SJCRH30 (cell line): ENCODE results near the gene TPSD1. TPM values are rescaled to one million over a fixed set of nuclear protein-coding genes. Genes with fewer than 3 reads are reported as not detected.

Experiments used
- DNase-seq, 2 experiments: peaks; one replicate each; pipeline ENCODE4 v3.0.0-alpha.2; 2015 to 2020
- H3K27ac ChIP-seq: fragments of 250-450 bp; sonication (Bioruptor Pico); 2 replicates; pipeline ENCODE4 v1.5.1; 2020; ENCODE audit warnings: mild to moderate bottlenecking, moderate library complexity
- H3K27me3 ChIP-seq: fragments of 250-450 bp; sonication (Bioruptor Pico); 2 replicates; pipeline ENCODE4 v1.5.1; 2020; ENCODE audit warnings: mild to moderate bottlenecking, moderate library complexity
- H3K36me3 ChIP-seq: fragments of 250-450 bp; sonication (Bioruptor Pico); 2 replicates; pipeline ENCODE4 v1.5.1; 2020; ENCODE audit warnings: mild to moderate bottlenecking, moderate library complexity
- H3K4me1 ChIP-seq: fragments of 250-450 bp; sonication (Bioruptor Pico); 2 replicates; pipeline ENCODE4 v1.5.1; 2020; ENCODE audit warnings: mild to moderate bottlenecking, moderate library complexity
- H3K4me3 ChIP-seq: fragments of 250-450 bp; sonication (Bioruptor Pico); 2 replicates; pipeline ENCODE4 v1.5.1; 2020; ENCODE audit warnings: mild to moderate bottlenecking, moderate library complexity
- H3K9me3 ChIP-seq: fragments of 250-450 bp; sonication (Bioruptor Pico); replicated peaks from 2 replicates; pipeline ENCODE4 v1.5.1; 2020; ENCODE audit warnings: mild to moderate bottlenecking, moderate library complexity
- total RNA-seq: library from RNA; depleted of rRNA; stranded (reverse); fragments of >200 nt; shearing (Covaris generic); gene quantifications from 2 replicates; pipeline ENCODE4 v1.2.3, GENCODE V29; 2014

TPSD1 gene
- total RNA-seq, 1 experiment from 2014 or later: not detected

- Histone ChIP-seq H3K27me3 (peaks cover 9% of the 10 kb centered on the region; the same call in 1 of the 2 replicates), H3K4me3 (no peak overlapping the region), H3K4me1 (no peaks in the 10 kb centered on the region), H3K9me3 (no peaks in the 10 kb centered on the region), H3K27ac (no peak overlapping the region), H3K36me3 (no peaks in the 10 kb centered on the region)
- no peak for DNase-seq
Observed at GRCh38 chr16:1216681-1217400, 39.0 kb upstream of the TPSD1 start.

GRCh38 chr16:1217526-1217925 lies 38.3 kb upstream of the TPSD1 start:
- Histone ChIP-seq H3K27ac (no peak overlapping the region), H3K4me3 (no peak overlapping the region), H3K36me3 (no peaks in the 10 kb centered on the region), H3K9me3 (no peaks in the 10 kb centered on the region), H3K4me1 (no peaks in the 10 kb centered on the region), H3K27me3 (peaks cover 14% of the 10 kb centered on the region)
- no peak for DNase-seq

GRCh38 chr16:1218061-1218929 lies 37.6 kb upstream of the TPSD1 start:
- Histone ChIP-seq H3K27ac (no peak overlapping the region), H3K27me3 (peaks cover 14% of the 10 kb centered on the region), H3K4me3 (no peak overlapping the region), H3K9me3 (no peaks in the 10 kb centered on the region), H3K4me1 (no peaks in the 10 kb centered on the region), H3K36me3 (no peaks in the 10 kb centered on the region)
- DNase-seq: no peak

- H3K4me3 ChIP-seq: no peak overlapping the region
- peaks cover 14% of the 10 kb centered on the region for H3K27me3 ChIP-seq
- no peaks in the 10 kb centered on the region for H3K4me1 ChIP-seq
- no peaks in the 10 kb centered on the region for H3K9me3 ChIP-seq
- no peak for DNase-seq
- no peak overlapping the region for H3K27ac ChIP-seq
- no peaks in the 10 kb centered on the region for H3K36me3 ChIP-seq
Observed at GRCh38 chr16:1218930-1219611, 36.8 kb upstream of the TPSD1 start.

GRCh38 chr16:1220098-1220728 lies 35.7 kb upstream of the TPSD1 start:
- Histone ChIP-seq H3K36me3 (no peaks in the 10 kb centered on the region), H3K27me3 (peaks cover 23% of the 10 kb centered on the region), H3K9me3 (no peaks in the 10 kb centered on the region), H3K4me1 (no peaks in the 10 kb centered on the region), H3K4me3 (no peak overlapping the region), H3K27ac (no peak overlapping the region)
- DNase-seq: no peak

GRCh38 chr16:1220841-1221627 lies 34.8 kb upstream of the TPSD1 start:
- Histone ChIP-seq H3K4me1 (no peaks in the 10 kb centered on the region), H3K4me3 (no peak overlapping the region), H3K36me3 (no peaks in the 10 kb centered on the region), H3K27me3 (peaks cover 27% of the 10 kb centered on the region), H3K27ac (no peak overlapping the region), H3K9me3 (no peaks in the 10 kb centered on the region)
- no peak for DNase-seq

- no peak overlapping the region for H3K4me3 ChIP-seq
- no peaks in the 10 kb centered on the region for H3K9me3 ChIP-seq
- H3K4me1 ChIP-seq: no peaks in the 10 kb centered on the region
- no peak overlapping the region for H3K27ac ChIP-seq
- H3K36me3 ChIP-seq: no peaks in the 10 kb centered on the region
- DNase-seq: no peak
- peaks cover 27% of the 10 kb centered on the region for H3K27me3 ChIP-seq
Observed at GRCh38 chr16:1221628-1222552, 34.0 kb upstream of the TPSD1 start.

GRCh38 chr16:1222553-1223354 lies 33.1 kb upstream of the TPSD1 start:
- no peaks in the 10 kb centered on the region for H3K4me1 ChIP-seq
- peaks cover 27% of the 10 kb centered on the region for H3K27me3 ChIP-seq
- H3K36me3 ChIP-seq: no peaks in the 10 kb centered on the region
- no peaks in the 10 kb centered on the region for H3K9me3 ChIP-seq
- no peak for DNase-seq
- H3K4me3 ChIP-seq: no peak overlapping the region
- H3K27ac ChIP-seq: no peak overlapping the region

- H3K27ac ChIP-seq: no peak overlapping the region
- no peak for DNase-seq
- H3K4me1 ChIP-seq: no peaks in the 10 kb centered on the region
- H3K27me3 ChIP-seq: peaks cover 27% of the 10 kb centered on the region
- no peak overlapping the region for H3K4me3 ChIP-seq
- H3K9me3 ChIP-seq: no peaks in the 10 kb centered on the region
- no peaks in the 10 kb centered on the region for H3K36me3 ChIP-seq
Observed at GRCh38 chr16:1223355-1224214, 32.3 kb upstream of the TPSD1 start.

- no peaks in the 10 kb centered on the region for H3K36me3 ChIP-seq
- H3K9me3 ChIP-seq: no peaks in the 10 kb centered on the region
- DNase-seq: no peak
- peaks cover 20% of the 10 kb centered on the region for H3K27me3 ChIP-seq
- H3K4me3 ChIP-seq: no peak overlapping the region
- H3K27ac ChIP-seq: no peak overlapping the region
- H3K4me1 ChIP-seq: no peaks in the 10 kb centered on the region
Observed at GRCh38 chr16:1224558-1224957, 31.3 kb upstream of the TPSD1 start.

GRCh38 chr16:1225051-1225451 lies 30.8 kb upstream of the TPSD1 start, which contains the start of gene TPSG1:
TSS of gene TPSG1 (minus strand) at chr16:1225268. CDS start at chr16:1225252, 16 bp downstream.
- no peaks in the 10 kb centered on the region for H3K36me3 ChIP-seq
- DNase-seq: no peak
- no peaks in the 10 kb centered on the region for H3K9me3 ChIP-seq
- H3K4me3 ChIP-seq: no peak within 1 kb of the TSS
- H3K4me1 ChIP-seq: no peaks in the 10 kb centered on the region
- no peak within 1 kb of the TSS for H3K27ac ChIP-seq
- H3K27me3 ChIP-seq: peaks cover 18% of the 10 kb centered on the region
